SK-N-MC (cell line): ENCODE data around the gene CSMD2.

Experiments used
- DNase-seq: peaks from one replicate; pipeline ENCODE4 v3.0.0-alpha.2; 2011; ENCODE audit warnings: low read depth, low spot score
- H3K27ac ChIP-seq: fragments of 200-600 bp; sonication (generic); 2 replicates; pipeline ENCODE4 v1.5.1; 2016; ENCODE audit warnings: mixed run types
- H3K36me3 ChIP-seq: fragments of 200-600 bp; sonication (generic); 2 replicates; pipeline ENCODE4 v1.6.1; 2017; ENCODE audit warnings: antibody characterized with exemption, low read length, mixed read lengths; ENCODE audit not compliant: insufficient read depth
- H3K4me3 ChIP-seq: fragments of 200-600 bp; sonication (generic); 2 replicates; pipeline ENCODE4 v1.5.1; 2016
- H3K9ac ChIP-seq: fragments of 200-600 bp; sonication (generic); 2 replicates; pipeline ENCODE4 v1.8.0; 2017; ENCODE audit warnings: mixed run types, mixed read lengths; ENCODE audit not compliant: insufficient read length
- H3K9me3 ChIP-seq: fragments of 200-600 bp; sonication (generic); 2 replicates; pipeline ENCODE4 v1.6.1; 2017; ENCODE audit warnings: low read depth, mild to moderate bottlenecking, antibody characterized with exemption, low read length, moderate library complexity, mixed read lengths
- EZH2 ChIP-seq: fragments of 200-600 bp; sonication (generic); IDR thresholded peaks from one replicate; pipeline ENCODE4 v1.6.1; 2017; ENCODE audit warnings: antibody characterized with exemption
- FOXP2 ChIP-seq: optimal IDR thresholded peaks from 2 replicates; pipeline ENCODE3; 2011; ENCODE audit warnings: mild to moderate bottlenecking, moderate library complexity; ENCODE audit not compliant: insufficient read depth; ENCODE audit errors: extremely low read length, control extremely low read depth
- POLR2AphosphoS5 ChIP-seq: IDR thresholded peaks from 2 replicates; pipeline ENCODE4 v1.6.1; 2012; ENCODE audit warnings: mild to moderate bottlenecking, low read depth, low read length, borderline replicate concordance

CSMD2 gene

DNA sequence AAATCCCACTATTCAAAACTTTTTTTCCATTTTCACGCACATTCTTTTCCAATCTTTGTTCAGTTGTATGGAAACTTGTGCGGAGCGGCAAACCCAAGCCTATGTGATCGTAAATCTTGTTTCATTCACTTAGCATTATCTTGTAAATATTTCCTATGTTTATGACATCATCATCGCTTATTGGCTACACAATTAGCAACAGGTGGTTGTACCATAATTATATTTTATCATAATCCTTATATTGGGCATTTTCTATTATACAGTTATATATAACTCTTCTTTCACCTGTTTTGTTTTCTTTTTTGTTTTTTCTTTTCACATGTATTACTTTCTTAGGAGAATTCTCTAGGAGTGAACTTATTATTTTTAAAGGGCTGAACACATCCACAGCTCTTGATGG is 627.1 kb downstream of the CSMD2 start:
- Histone ChIP-seq H3K27ac (no peak overlapping the region), H3K9me3 (no peaks in the 10 kb centered on the region), H3K4me3 (no peak overlapping the region), H3K36me3 (no peaks in the 10 kb centered on the region), H3K9ac (no peak overlapping the region)
- DNase-seq, result no peak
- TF ChIP-seq FOXP2, result no peak
- no peak for TF ChIP-seq POLR2AphosphoS5

DNA sequence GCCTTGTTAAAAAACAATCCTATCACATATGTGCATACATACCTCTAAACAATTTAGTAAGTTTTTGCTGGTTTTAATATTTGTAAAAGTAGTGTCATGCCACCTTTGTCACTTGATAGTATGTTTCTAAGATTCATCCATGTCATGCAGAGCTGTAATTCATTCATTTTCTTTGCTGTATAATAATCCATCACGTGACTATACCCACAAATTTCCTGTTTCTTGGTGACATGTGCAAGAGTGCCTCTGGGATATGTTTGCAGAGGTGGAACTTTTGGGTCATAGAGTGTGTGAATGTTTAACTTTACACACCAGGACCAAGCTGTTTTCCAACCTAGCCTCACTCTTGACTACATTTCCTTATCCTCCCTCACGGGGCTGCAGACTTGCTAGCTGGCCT is 629.7 kb downstream of the CSMD2 start:
- DNase-seq, result no peak
- TF ChIP-seq FOXP2, result no peak
- no peak for TF ChIP-seq EZH2
- TF ChIP-seq POLR2AphosphoS5, result no peak
- Histone ChIP-seq H3K9me3 (no peaks in the 10 kb centered on the region), H3K36me3 (no peaks in the 10 kb centered on the region), H3K4me3 (no peak overlapping the region), H3K9ac (no peak overlapping the region), H3K27ac (no peak overlapping the region)

DNA sequence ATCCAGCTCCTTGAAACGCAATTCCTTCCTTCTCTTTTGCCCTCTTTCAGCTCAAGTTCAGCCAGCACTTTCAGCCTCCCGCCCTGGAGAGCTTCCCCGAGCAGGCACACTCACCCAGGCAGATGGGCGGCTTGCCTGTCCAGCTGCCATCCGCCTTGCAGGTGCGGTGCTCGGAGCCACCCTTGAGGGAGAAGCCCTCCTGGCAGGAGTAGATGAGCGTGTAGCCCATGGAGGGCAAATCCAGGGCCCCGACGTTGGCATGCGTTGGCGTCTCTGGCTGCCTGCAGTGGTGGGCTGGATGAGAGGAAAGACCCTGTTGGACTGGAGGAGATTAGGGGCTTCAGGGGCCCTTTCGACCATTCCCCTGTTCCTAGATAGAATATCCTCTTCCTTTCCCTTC is 632.1 kb downstream of the CSMD2 start:
- Histone ChIP-seq H3K27ac (no peak overlapping the region), H3K4me3 (no peak overlapping the region), H3K9ac (no peak overlapping the region), H3K36me3 (no peaks in the 10 kb centered on the region), H3K9me3 (no peaks in the 10 kb centered on the region)
- TF ChIP-seq FOXP2, result no peak
- no peak for TF ChIP-seq POLR2AphosphoS5
- TF ChIP-seq EZH2, result no peak
- no peak for DNase-seq

DNA sequence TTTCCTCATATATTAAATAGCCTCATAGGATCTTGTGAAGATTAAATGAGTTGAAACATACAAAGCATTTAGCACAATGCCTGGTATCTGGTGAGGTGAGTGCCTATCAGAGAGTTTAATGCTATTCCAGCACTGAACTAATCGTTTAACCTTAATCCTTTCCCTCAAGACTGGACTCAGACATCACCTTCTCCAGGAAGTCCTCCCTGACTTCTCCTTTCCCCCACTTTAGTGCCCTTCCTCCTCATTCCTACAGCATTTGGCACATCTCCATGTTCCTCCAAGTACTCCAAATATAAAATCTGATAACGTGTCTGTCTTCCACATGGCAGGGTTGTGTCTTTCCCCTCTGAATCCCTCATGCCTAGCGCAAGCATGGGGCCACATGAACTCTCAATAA is 632.8 kb downstream of the CSMD2 start:
- Histone ChIP-seq H3K27ac (no peak overlapping the region), H3K36me3 (no peaks in the 10 kb centered on the region), H3K4me3 (no peak overlapping the region), H3K9me3 (no peaks in the 10 kb centered on the region), H3K9ac (no peak overlapping the region)
- DNase-seq, result no peak
- no peak for TF ChIP-seq FOXP2

DNA sequence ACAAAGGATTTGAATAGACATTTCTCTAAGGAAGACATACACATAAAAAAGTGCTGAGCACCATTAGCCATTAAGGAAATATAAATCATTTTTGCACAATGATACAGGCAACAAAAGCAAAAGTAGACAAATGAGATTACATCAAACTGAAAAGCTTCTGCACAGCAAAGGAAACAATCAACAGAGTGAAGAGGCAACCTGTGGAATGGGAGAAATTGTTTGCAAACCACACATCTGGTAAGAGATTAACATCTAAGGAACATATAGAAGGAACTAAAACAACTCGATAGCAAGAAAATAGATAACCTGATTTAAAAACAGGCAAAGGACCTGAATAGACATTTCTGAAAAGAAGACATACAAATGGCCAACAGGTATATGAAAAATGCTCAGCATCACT is 635.1 kb downstream of the CSMD2 start:
- DNase-seq, result no peak

DNA sequence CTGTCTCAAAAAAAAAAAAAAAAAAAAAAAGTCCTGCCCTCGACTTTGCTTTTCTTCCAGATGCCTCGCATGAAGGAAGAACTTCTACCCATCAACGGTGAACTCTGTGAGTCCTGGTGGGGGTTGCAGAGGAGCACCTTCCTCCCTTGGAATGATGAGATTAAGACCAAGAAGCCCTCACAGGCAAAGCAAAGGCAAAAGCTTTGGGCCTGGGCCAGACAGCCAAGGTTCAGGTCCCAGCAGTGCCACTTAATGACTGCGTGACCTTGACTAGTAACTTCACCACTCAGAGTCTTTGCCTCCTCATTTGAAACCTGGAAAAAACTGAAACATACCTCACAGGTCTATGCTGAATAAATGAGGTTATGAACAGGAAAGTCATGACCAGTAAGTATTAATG is 637.1 kb downstream of the CSMD2 start:
- no peak for TF ChIP-seq POLR2AphosphoS5
- no peak for TF ChIP-seq EZH2
- TF ChIP-seq FOXP2, result no peak
- Histone ChIP-seq H3K36me3 (no peaks in the 10 kb centered on the region), H3K27ac (no peak overlapping the region), H3K9ac (no peak overlapping the region), H3K4me3 (no peak overlapping the region), H3K9me3 (no peaks in the 10 kb centered on the region)
- no peak for DNase-seq

More for the DNA sequence above, 635.1 kb downstream of the CSMD2 start:
- no peak overlapping the region for H3K9ac ChIP-seq
- H3K36me3 ChIP-seq, result no peaks in the 10 kb centered on the region
- TF ChIP-seq FOXP2 (no peak), POLR2AphosphoS5 (no peak), EZH2 (no peak)
- H3K4me3 ChIP-seq, result no peak overlapping the region
- H3K9me3 ChIP-seq, result no peaks in the 10 kb centered on the region
- H3K27ac ChIP-seq, result no peak overlapping the region

- no peak overlapping the region for H3K9ac ChIP-seq
- H3K9me3 ChIP-seq, result no peaks in the 10 kb centered on the region
- H3K4me3 ChIP-seq, result no peak overlapping the region
- no peak for DNase-seq
- no peak for TF ChIP-seq EZH2
- TF ChIP-seq FOXP2, result no peak
- TF ChIP-seq POLR2AphosphoS5, result no peak
- no peaks in the 10 kb centered on the region for H3K36me3 ChIP-seq
- no peak overlapping the region for H3K27ac ChIP-seq
Observed at GRCh38 chr1:33524586-33524985, 640.4 kb downstream of the CSMD2 start.

- no peaks in the 10 kb centered on the region for H3K9me3 ChIP-seq
- H3K4me3 ChIP-seq, result no peak overlapping the region
- H3K9ac ChIP-seq, result no peak overlapping the region
- TF ChIP-seq FOXP2 (no peak), EZH2 (no peak), POLR2AphosphoS5 (no peak)
- H3K36me3 ChIP-seq, result no peaks in the 10 kb centered on the region
- no peak for DNase-seq
- no peak overlapping the region for H3K27ac ChIP-seq
Observed at GRCh38 chr1:33519240-33519884, 645.7 kb downstream of the CSMD2 start.

DNA sequence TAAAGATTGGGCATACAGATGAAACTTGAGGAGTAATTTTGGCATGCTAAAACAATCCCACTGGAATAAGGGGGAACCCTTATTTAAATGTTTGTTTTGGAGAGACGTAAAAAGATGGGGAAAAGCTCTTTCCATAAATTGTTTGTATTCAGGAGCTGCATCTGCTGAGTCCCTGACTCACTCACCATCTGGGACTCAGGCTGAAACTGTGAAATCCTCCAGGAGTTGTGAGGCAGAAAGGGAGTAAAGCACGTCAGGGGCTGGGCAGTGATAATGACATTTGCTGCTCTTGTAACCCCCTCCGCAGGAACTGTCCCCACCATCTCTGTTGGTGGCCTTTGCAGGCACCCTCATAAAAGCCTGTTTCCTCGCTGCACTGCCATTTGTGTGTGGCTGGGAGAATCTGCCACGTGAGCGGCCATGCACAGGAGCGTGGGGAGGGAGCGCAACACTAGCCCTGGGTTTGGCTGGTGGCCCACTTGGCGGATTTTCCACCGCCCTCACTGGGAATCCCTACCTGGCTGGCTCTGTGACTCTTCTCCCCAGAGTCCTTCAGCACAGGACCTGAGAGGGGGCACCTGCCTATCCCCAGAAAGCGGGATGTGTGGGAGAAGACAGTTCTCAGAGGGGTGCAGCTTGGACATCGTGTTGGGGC is 647.3 kb downstream of the CSMD2 start:
- TF ChIP-seq POLR2AphosphoS5 (no peak), FOXP2 (no peak), EZH2 (no peak)

More for the DNA sequence above, 647.3 kb downstream of the CSMD2 start:
- no peak for DNase-seq
- Histone ChIP-seq H3K9ac (no peak overlapping the region), H3K4me3 (no peak overlapping the region), H3K9me3 (no peaks in the 10 kb centered on the region), H3K36me3 (no peaks in the 10 kb centered on the region), H3K27ac (no peak overlapping the region)
